Measurements from ENCODE around the gene PARD6G. TPM values are rescaled to one million over a fixed set of nuclear protein-coding genes. Genes with fewer than 3 reads are reported as not detected.

The PARD6G gene
- total and polyA plus RNA-seq, 10 of the 15 experiments (the other 5 are each of a cell fraction or from before 2014, with no cell fraction given) = 0.20 to 2.0 (median 0.60) TPM

- TF ChIP-seq WRNIP1 (IDR thresholded peaks at IDR 0.05; ENCODE audit: borderline replicate concordance, low read depth, low read length) (no peak), HDGF (IDR thresholded peaks at IDR 0.05) (no peak), EP300 (IDR thresholded peaks at IDR 0.05; ENCODE audit: borderline replicate concordance in 1 of 2, control insufficient read depth in 1 of 2, low read depth in 2 of 2, low read length in 2 of 2) (peak; percentile 92 to 98), SRF (IDR thresholded peaks at IDR 0.05; ENCODE audit: low read depth in 2 of 2, low read length in 2 of 2) (peak in 1 of 2 experiments; percentile 92; a peak in 2 of 4 replicates), ATF3 (IDR thresholded peaks at IDR 0.05; ENCODE audit: borderline replicate concordance, extremely low read depth, low read depth, low read length) (no peak), TCF7 (IDR thresholded peaks at IDR 0.05; ENCODE audit: borderline replicate concordance) (peak; percentile 78), TBL1XR1 (IDR thresholded peaks at IDR 0.05; ENCODE audit: low read depth, low read length) (peak; percentile 87), TCF12 (IDR thresholded peaks at IDR 0.05; ENCODE audit: low read depth, low read length) (0 out of 2 replicates have a peak, but pooled peaks have one; percentile 17), CREM (IDR thresholded peaks at IDR 0.05; ENCODE audit: low read depth) (peak; percentile 95), E4F1 (IDR thresholded peaks at IDR 0.05; ENCODE audit: borderline replicate concordance, partially characterized antibody) (no peak), SPI1 (IDR thresholded peaks at IDR 0.05; ENCODE audit: borderline replicate concordance, insufficient read depth, low read depth, low read length) (no peak), IRF4 (IDR thresholded peaks at IDR 0.05; ENCODE audit: low read depth, low read length) (peak; percentile 100), REST (IDR thresholded peaks at IDR 0.05; ENCODE audit: low read depth, low read length) (no peak), POU2F2 (IDR thresholded peaks at IDR 0.05; ENCODE audit: borderline replicate concordance, low read depth, low read length) (peak; percentile 46; the same call in 2 of the 3 replicates), RELA (IDR thresholded peaks at IDR 0.05; ENCODE audit: borderline replicate concordance, partially characterized antibody) (peak; percentile 51), NKRF (conservative IDR thresholded peaks at IDR 0.05) (no peak), PKNOX1 (IDR thresholded peaks at IDR 0.05) (peak; percentile 76), BMI1 (IDR thresholded peaks at IDR 0.05; ENCODE audit: borderline replicate concordance) (peak; percentile 91), MTA2 (IDR thresholded peaks at IDR 0.05; ENCODE audit: low read depth) (peak; percentile 97), SMAD5 (IDR thresholded peaks at IDR 0.05; ENCODE audit: low read depth) (no peak)
Observed at GRCh38 chr18:80202264-80202998, 44.9 kb downstream of the PARD6G start (continued).

Measured in GM12878 (cell line).